Measurements from ENCODE around the gene VIPR2. TPM values are rescaled to one million over a fixed set of nuclear protein-coding genes. Genes with fewer than 3 reads are reported as not detected.

Gene VIPR2
- total and polyA plus RNA-seq, 2 of the 13 experiments (the other 11 are each of a cell fraction or from before 2014, with no cell fraction given), result not detected

- CTCF ChIA-PET (ENCODE audit: low intra/inter-chr PET ratio, low total read pairs), result no interaction called here
- in situ Hi-C loops (cut with HindIII; ENCODE audit: extremely low pct_ligation_motif_present, low pct_unique_long_range_greater_than_20kb) (no loop called here), intact Hi-C loops (cut with micrococcal nuclease; ENCODE audit: unreplicated experiment) (no loop called here)
- no peaks in the 10 kb centered on the region for H3K9me3 ChIP-seq (ENCODE audit: low read length)
- H3K4me2 ChIP-seq (ENCODE audit: low read depth, low read length), result no peak overlapping the region
- H3K36me3 ChIP-seq (replicated peaks in 1 of 2; ENCODE audit: control insufficient read depth in 1 of 2, insufficient read depth in 2 of 2, low read length in 2 of 2), result no peaks in the 10 kb centered on the region
- no peak for FAIRE-seq
- H3K27me3 ChIP-seq (ENCODE audit: control insufficient read depth in 1 of 2, insufficient read depth in 2 of 2, low read length in 2 of 2), result peaks cover 3 to 65% of the 10 kb centered on the region in 2 experiments; a peak in 3 of 5 replicates
- H3K9ac ChIP-seq (ENCODE audit: insufficient read depth, low read depth, low read length), result no peak overlapping the region
- H3K79me2 ChIP-seq (ENCODE audit: insufficient read depth, low read length), result no peaks in the 10 kb centered on the region
- no peaks in the 10 kb centered on the region for H4K20me1 ChIP-seq (ENCODE audit: insufficient read depth, low read length)
- TF ChIP-seq SMYD3 (CRISPR knock-in tag; IDR thresholded peaks at IDR 0.05) (no peak), SNAPC2 (CRISPR knock-in tag; IDR thresholded peaks at IDR 0.05) (no peak), SP5 (CRISPR knock-in tag; IDR thresholded peaks at IDR 0.05; ENCODE audit: borderline replicate concordance, low read depth) (no peak), ZNF503 (CRISPR knock-in tag; IDR thresholded peaks at IDR 0.05) (no peak), ZNF552 (CRISPR knock-in tag; IDR thresholded peaks at IDR 0.05; ENCODE audit: borderline replicate concordance) (no peak), ZNF563 (CRISPR knock-in tag; IDR thresholded peaks at IDR 0.05) (no peak), EZH2 (conservative IDR thresholded peaks at IDR 0.05; ENCODE audit: low read depth, low read length) (no peak), PAF1 (CRISPR knock-in tag; IDR thresholded peaks at IDR 0.05) (no peak), KLF15 (CRISPR knock-in tag; IDR thresholded peaks at IDR 0.05; ENCODE audit: borderline replicate concordance) (no peak), ZHX2 (IDR thresholded peaks at IDR 0.05; ENCODE audit: low read depth) (no peak), ZHX2 (CRISPR knock-in tag; IDR thresholded peaks at IDR 0.05; ENCODE audit: borderline replicate concordance) (no peak), ZNF850 (CRISPR knock-in tag; conservative IDR thresholded peaks at IDR 0.05) (no peak)
- H2AFZ ChIP-seq (ENCODE audit: low read length), result no peak overlapping the region
- DNase-seq (ENCODE audit: low spot score), result no peak
- peaks cover 12% of the 10 kb centered on the region for H3K4me1 ChIP-seq (ENCODE audit: insufficient read depth, low read length)
- WGBS (ENCODE audit: low lambda C conversion rate), result 58% methylated on average over 4 of the region's 4 CpGs
- BruUV-seq (replicated peaks), result no TSS peak
- H3K4me3 ChIP-seq (replicated peaks in 1 of 3; ENCODE audit: insufficient read depth in 1 of 3, low read depth in 2 of 3, low read length in 3 of 3), result no peak overlapping the region
- H3K27ac ChIP-seq (ENCODE audit: extremely low read length, insufficient read depth, low read length), result no peak overlapping the region
- POLR2A ChIA-PET, result no interaction called here
- ATAC-seq, result no peak
These were observed 23.2 kb downstream of the VIPR2 start for GRCh38 chr7:159121476-159121875.
